Ramos (cell line): Measurements from ENCODE around the gene EFCAB12.
"Not testable (repeated sequence)": the region's sequence is repeated elsewhere in the genome, so short reads cannot be mapped to it uniquely, and the experiment has no call there.

Experiments
- in situ Hi-C: fragments of 300-500 bp; cut with MboI; formaldehyde crosslinking; loops from one replicate; pipeline ENCODE4 v1.14.3; 2022; ENCODE audit warnings: low sequenced_read_pairs; ENCODE audit not compliant: unreplicated experiment

EFCAB12 gene

GRCh38 chr3:129424185-129424841 lies 4.1 kb downstream of the EFCAB12 start:
- in situ Hi-C loops, result no loop called here

GRCh38 chr3:129422897-129423296 lies 5.5 kb downstream of the EFCAB12 start:
- in situ Hi-C loops, result no loop called here

GRCh38 chr3:129421988-129422745 lies 6.3 kb downstream of the EFCAB12 start:
- in situ Hi-C loops, result no loop called here

GRCh38 chr3:129421236-129421883 lies 7.1 kb downstream of the EFCAB12 start:
- in situ Hi-C loops, result no loop called here

GRCh38 chr3:129419476-129419875 lies 9.0 kb downstream of the EFCAB12 start:
- in situ Hi-C loops, result no loop called here

GRCh38 chr3:129418041-129418973 lies 10.1 kb downstream of the EFCAB12 start:
- in situ Hi-C loops, result no loop called here

- in situ Hi-C loops, result no loop called here
These were observed 11.1 kb downstream of the EFCAB12 start for GRCh38 chr3:129417326-129417725.

GRCh38 chr3:129416415-129416814 lies 12.0 kb downstream of the EFCAB12 start:
- in situ Hi-C loops, result no loop called here

GRCh38 chr3:129415830-129416229 lies 12.6 kb downstream of the EFCAB12 start:
- in situ Hi-C loops, result no loop called here

GRCh38 chr3:129415378-129415777 lies 13.1 kb downstream of the EFCAB12 start:
- in situ Hi-C loops, result no loop called here

GRCh38 chr3:129413687-129414506 lies 14.5 kb downstream of the EFCAB12 start:
- in situ Hi-C loops, result no loop called here

GRCh38 chr3:129413238-129413637 lies 15.2 kb downstream of the EFCAB12 start:
- in situ Hi-C loops, result not testable (repeated sequence)

- in situ Hi-C loops, result no loop called here
These were observed 15.8 kb downstream of the EFCAB12 start for GRCh38 chr3:129412542-129413198.

GRCh38 chr3:129410971-129411370 lies 17.5 kb downstream of the EFCAB12 start:
- in situ Hi-C loops, result no loop called here

GRCh38 chr3:129409541-129409940 lies 18.9 kb downstream of the EFCAB12 start:
- in situ Hi-C loops, result no loop called here

- in situ Hi-C loops, result no loop called here
These were observed 23.8 kb downstream of the EFCAB12 start for GRCh38 chr3:129404610-129405009.

- in situ Hi-C loops, result no loop called here
These were observed 24.3 kb downstream of the EFCAB12 start for GRCh38 chr3:129404130-129404529.

GRCh38 chr3:129403450-129403849 lies 25.0 kb downstream of the EFCAB12 start:
- in situ Hi-C loops, result no loop called here

- in situ Hi-C loops, result no loop called here
These were observed 25.8 kb downstream of the EFCAB12 start for GRCh38 chr3:129402616-129403015.
